ENCODE measurements around the gene PKHD1. TPM values are rescaled to one million over a fixed set of nuclear protein-coding genes. Genes with fewer than 3 reads are reported as not detected.

The PKHD1 gene
- total RNA-seq, 1 experiment from 2014 or later, result 0.40 TPM

DNA sequence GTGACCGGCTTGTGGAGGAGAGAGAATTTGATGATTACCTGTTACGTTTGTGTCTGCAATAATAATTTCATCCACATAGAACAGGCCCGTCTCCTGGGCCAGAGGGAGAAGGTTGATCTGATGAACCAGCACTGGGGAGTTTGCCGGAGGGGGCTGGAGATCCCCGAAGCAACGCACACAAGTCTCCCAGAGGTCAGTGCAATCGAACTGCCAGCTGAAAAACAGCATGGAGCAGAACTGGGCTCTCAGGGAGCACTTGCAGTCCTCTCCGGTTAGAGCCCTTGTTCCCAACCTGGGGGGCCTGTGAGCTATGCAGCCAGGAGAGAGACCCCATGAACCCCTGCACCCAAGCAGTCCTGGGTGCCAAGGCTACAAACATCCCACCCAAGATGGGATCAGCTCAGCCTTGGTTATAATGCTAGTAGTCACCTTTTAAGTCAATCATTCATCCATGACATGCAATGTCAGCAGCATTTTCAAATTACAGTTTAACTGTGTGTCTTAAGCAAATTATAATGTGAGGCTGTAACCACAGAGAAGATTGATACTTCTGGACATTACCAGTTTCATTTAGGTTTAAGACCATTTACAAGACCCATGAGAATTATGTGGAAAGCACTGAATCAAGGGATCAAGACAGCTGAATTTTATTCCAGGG, 34.2 kb downstream of the PKHD1 start:
- Histone ChIP-seq H3K4me3 (ENCODE audit: low read length) (no peak overlapping the region), H4K20me1 (ENCODE audit: low read length) (no peaks in the 10 kb centered on the region), H3K27ac (ENCODE audit: low read length) (no peak overlapping the region), H2AFZ (ENCODE audit: low read length) (no peak overlapping the region), H3K27me3 (ENCODE audit: low read length) (0 out of 2 replicates have a peak, but pooled peaks cover 4% of the 10 kb centered on the region), H3K9me2 (replicated peaks; ENCODE audit: low read length) (no peaks in the 10 kb centered on the region), H3F3A (ENCODE audit: low read length, unreplicated experiment) (no peaks in the 10 kb centered on the region), H3K36me3 (ENCODE audit: low read depth, low read length) (no peaks in the 10 kb centered on the region), H3K9me3 (ENCODE audit: low read length) (no peaks in the 10 kb centered on the region), H3K4me2 (ENCODE audit: low read length) (no peak overlapping the region), H3K4me1 (ENCODE audit: insufficient read depth, low read length) (no peaks in the 10 kb centered on the region), H3K79me2 (ENCODE audit: low read length) (no peaks in the 10 kb centered on the region), H3K9ac (ENCODE audit: low read length) (no peak overlapping the region)
- intact Hi-C loops (cut with micrococcal nuclease), result no loop called here
- CTCF ChIA-PET, result no interaction called here
- TF ChIP-seq, protein P1, sequence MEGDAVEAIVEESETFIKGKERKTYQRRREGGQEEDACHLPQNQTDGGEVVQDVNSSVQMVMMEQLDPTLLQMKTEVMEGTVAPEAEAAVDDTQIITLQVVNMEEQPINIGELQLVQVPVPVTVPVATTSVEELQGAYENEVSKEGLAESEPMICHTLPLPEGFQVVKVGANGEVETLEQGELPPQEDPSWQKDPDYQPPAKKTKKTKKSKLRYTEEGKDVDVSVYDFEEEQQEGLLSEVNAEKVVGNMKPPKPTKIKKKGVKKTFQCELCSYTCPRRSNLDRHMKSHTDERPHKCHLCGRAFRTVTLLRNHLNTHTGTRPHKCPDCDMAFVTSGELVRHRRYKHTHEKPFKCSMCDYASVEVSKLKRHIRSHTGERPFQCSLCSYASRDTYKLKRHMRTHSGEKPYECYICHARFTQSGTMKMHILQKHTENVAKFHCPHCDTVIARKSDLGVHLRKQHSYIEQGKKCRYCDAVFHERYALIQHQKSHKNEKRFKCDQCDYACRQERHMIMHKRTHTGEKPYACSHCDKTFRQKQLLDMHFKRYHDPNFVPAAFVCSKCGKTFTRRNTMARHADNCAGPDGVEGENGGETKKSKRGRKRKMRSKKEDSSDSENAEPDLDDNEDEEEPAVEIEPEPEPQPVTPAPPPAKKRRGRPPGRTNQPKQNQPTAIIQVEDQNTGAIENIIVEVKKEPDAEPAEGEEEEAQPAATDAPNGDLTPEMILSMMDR (conservative IDR thresholded peaks at IDR 0.05; ENCODE audit: low read depth, low read length), result no peak
- TF ChIP-seq EZH2phosphoT487 (IDR thresholded peaks at IDR 0.05; ENCODE audit: borderline replicate concordance, low read length) (no peak), EZH2 (IDR thresholded peaks at IDR 0.05; ENCODE audit: low read length, unreplicated experiment) (no peak)
- no peak for ATAC-seq
- DNase-seq, result no peak
- POLR2A ChIA-PET (ENCODE audit: unreplicated experiment), result no interaction called here
- no TSS peak for BruUV-seq (replicated peaks)

DNA sequence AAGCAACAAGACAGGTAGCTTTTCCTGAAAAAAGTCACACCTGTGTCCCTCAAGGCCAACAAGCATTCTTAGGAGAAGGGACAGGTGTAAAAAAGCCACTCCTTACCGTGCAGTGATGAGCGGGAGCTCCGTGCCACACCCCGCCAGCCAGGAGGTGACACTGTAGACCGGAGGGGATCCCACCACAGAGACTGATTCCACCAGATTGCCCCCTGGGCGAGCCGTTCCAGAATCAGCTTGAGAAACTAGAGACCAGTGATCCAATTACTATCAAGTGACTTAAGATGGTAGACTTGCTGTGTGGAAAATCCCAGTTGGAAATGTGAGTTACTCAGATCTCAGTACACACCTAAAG, 37.4 kb downstream of the PKHD1 start:
- no peaks in the 10 kb centered on the region for H3K4me1 ChIP-seq (ENCODE audit: insufficient read depth, low read length)
- H3K9me2 ChIP-seq (replicated peaks; ENCODE audit: low read length), result no peaks in the 10 kb centered on the region
- ATAC-seq (no peak), DNase-seq (no peak)
- no peak overlapping the region for H3K27ac ChIP-seq (ENCODE audit: low read length)
- no peaks in the 10 kb centered on the region for H3K36me3 ChIP-seq (ENCODE audit: low read depth, low read length)
- no peaks in the 10 kb centered on the region for H3K9me3 ChIP-seq (ENCODE audit: low read length)
- intact Hi-C loops (cut with micrococcal nuclease), result no loop called here
- no peaks in the 10 kb centered on the region for H3F3A ChIP-seq (ENCODE audit: low read length, unreplicated experiment)
- TF ChIP-seq EZH2phosphoT487 (IDR thresholded peaks at IDR 0.05; ENCODE audit: borderline replicate concordance, low read length), result no peak
- H3K9ac ChIP-seq (ENCODE audit: low read length), result no peak overlapping the region
- CTCF ChIA-PET, result interaction anchor here (0.5 to 1.0 kb wide), 3 partner anchors 90 to 1905 kb away, joined by 4 to 5 read pairs (median 5); no protein-coding TSS in a partner anchor
- 0 out of 2 replicates have a peak, but pooled peaks cover 4% of the 10 kb centered on the region for H3K27me3 ChIP-seq (ENCODE audit: low read length)
- H3K4me3 ChIP-seq (ENCODE audit: low read length), result no peak overlapping the region
- no TSS peak for BruUV-seq (replicated peaks)
- no peak overlapping the region for H3K4me2 ChIP-seq (ENCODE audit: low read length)
- H3K79me2 ChIP-seq (ENCODE audit: low read length), result no peaks in the 10 kb centered on the region
- H4K20me1 ChIP-seq (ENCODE audit: low read length), result no peaks in the 10 kb centered on the region
- H2AFZ ChIP-seq (ENCODE audit: low read length), result no peak overlapping the region
- POLR2A ChIA-PET (ENCODE audit: unreplicated experiment), result no interaction called here

DNA sequence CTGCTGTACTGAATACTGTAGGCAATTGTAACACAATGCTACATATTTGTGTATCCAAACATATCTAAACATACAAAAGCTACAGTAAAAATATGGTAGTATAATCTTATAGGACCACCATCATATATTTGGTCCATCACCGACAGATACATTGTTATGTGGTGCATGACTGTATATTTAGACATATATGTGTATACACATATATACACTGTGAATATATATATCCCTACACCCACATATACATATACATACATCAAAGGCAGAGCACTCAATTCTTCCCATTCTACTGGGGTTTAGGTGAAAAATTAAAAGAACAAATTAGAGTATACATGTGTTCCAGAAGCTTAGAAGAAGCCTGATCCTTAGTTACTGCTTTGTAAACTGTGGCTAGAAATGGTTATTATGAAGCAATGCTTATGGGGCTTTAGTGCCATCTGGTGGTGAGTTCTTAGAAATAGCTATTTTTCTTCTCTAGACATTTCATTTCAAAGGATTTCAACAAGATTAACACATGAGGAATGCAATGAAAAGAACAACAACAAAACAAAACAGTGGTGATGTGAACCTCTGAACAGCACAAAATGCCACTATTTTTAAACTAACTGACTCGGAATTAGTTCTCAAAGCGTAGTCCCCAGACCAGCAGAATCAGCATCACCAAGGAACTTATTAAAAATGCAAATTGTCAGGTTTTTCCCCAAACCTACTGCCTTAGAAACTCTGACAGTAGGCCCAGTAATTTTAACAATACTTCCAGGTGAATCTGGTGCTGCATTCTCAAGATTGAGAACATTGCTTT, 38.0 kb downstream of the PKHD1 start:
- CTCF ChIA-PET, result interaction anchor here (0.5 to 1.0 kb wide), 4 partner anchors 18 to 1905 kb away, joined by 3 to 5 read pairs (median 4); no protein-coding TSS in a partner anchor
- Histone ChIP-seq H3K79me2 (ENCODE audit: low read length) (no peaks in the 10 kb centered on the region), H2AFZ (ENCODE audit: low read length) (no peak overlapping the region), H3K9me2 (replicated peaks; ENCODE audit: low read length) (no peaks in the 10 kb centered on the region), H3K4me1 (ENCODE audit: insufficient read depth, low read length) (no peaks in the 10 kb centered on the region), H3K27me3 (ENCODE audit: low read length) (0 out of 2 replicates have a peak, but pooled peaks cover 4% of the 10 kb centered on the region), H3K27ac (ENCODE audit: low read length) (no peak overlapping the region), H3K36me3 (ENCODE audit: low read depth, low read length) (no peaks in the 10 kb centered on the region), H3F3A (ENCODE audit: low read length, unreplicated experiment) (no peaks in the 10 kb centered on the region), H3K9me3 (ENCODE audit: low read length) (no peaks in the 10 kb centered on the region), H4K20me1 (ENCODE audit: low read length) (no peaks in the 10 kb centered on the region), H3K4me2 (ENCODE audit: low read length) (no peak overlapping the region), H3K4me3 (ENCODE audit: low read length) (no peak overlapping the region), H3K9ac (ENCODE audit: low read length) (no peak overlapping the region)
- ATAC-seq (peak; percentile 46), DNase-seq (peak; percentile 63)
- no peak for TF ChIP-seq EZH2phosphoT487 (IDR thresholded peaks at IDR 0.05; ENCODE audit: borderline replicate concordance, low read length)
- TF ChIP-seq, protein P1 (conservative IDR thresholded peaks at IDR 0.05; ENCODE audit: low read depth, low read length), result peak; percentile 87
- no peak for TF ChIP-seq EZH2 (IDR thresholded peaks at IDR 0.05; ENCODE audit: low read length, unreplicated experiment)
- no TSS peak for BruUV-seq (replicated peaks)
- intact Hi-C loops (cut with micrococcal nuclease), result no loop called here
- POLR2A ChIA-PET (ENCODE audit: unreplicated experiment), result no interaction called here
